ENCODE results near the gene NPY. TPM values are rescaled to one million over a fixed set of nuclear protein-coding genes. Genes with fewer than 3 reads are reported as not detected.

NPY gene
- polyA plus RNA-seq, 1 of the 3 experiments (the other 2 are of a cell fraction): 2.6 TPM

- Histone ChIP-seq H2AFZ (ENCODE audit: low read depth) (no peak overlapping the region), H3K36me3 (replicated peaks in 1 of 2; ENCODE audit: control insufficient read depth in 1 of 2, insufficient read depth in 2 of 2, low read length in 1 of 2) (no peaks in the 10 kb centered on the region), H3K4me2 (no peak overlapping the region), H3K9me3 (no peaks in the 10 kb centered on the region), H3K79me2 (ENCODE audit: insufficient read depth) (no peaks in the 10 kb centered on the region), H3K9ac (no peak overlapping the region), H3K27me3 (ENCODE audit: insufficient read depth) (no peaks in the 10 kb centered on the region), H3F3A (replicated peaks; ENCODE audit: insufficient read depth) (no peaks in the 10 kb centered on the region), H3K4me1 (ENCODE audit: control insufficient read depth in 1 of 2, insufficient read depth in 2 of 2, low read depth in 1 of 2, low read length in 1 of 2) (no peaks in the 10 kb centered on the region), H3K4me3 (ENCODE audit: low read depth in 2 of 2, low read length in 1 of 2) (no peak overlapping the region), H3K27ac (ENCODE audit: low read depth in 2 of 2, low read length in 1 of 2) (no peak overlapping the region), H4K20me1 (ENCODE audit: insufficient read depth) (no peaks in the 10 kb centered on the region), H3K9me2 (no peaks in the 10 kb centered on the region)
- no peak for DNase-seq
- TF ChIP-seq YY1 (IDR thresholded peaks at IDR 0.05; ENCODE audit: low read depth) (no peak), RAD21 (IDR thresholded peaks at IDR 0.05; ENCODE audit: low read length) (peak; percentile 28), CTCF (IDR thresholded peaks at IDR 0.05) (0 out of 2 replicates have a peak, but pooled peaks have one; percentile 13)
- 63% methylated on average over 6 of the region's 6 CpGs for WGBS (ENCODE audit: low lambda C conversion rate)
- CTCF ChIA-PET: interaction anchor here (0.6 to 1.7 kb wide), 4 partner anchors 15 to 771 kb away, joined by 3 to 5 read pairs (median 4); no protein-coding TSS in a partner anchor
- POLR2A ChIA-PET: no interaction called here
Observed at GRCh38 chr7:24318326-24318725, 34.3 kb downstream of the NPY start.

GRCh38 chr7:24319209-24319608 is 35.2 kb downstream of the NPY start:
- no peak overlapping the region for H2AFZ ChIP-seq (ENCODE audit: low read depth)
- no peaks in the 10 kb centered on the region for H3K36me3 ChIP-seq (replicated peaks in 1 of 2; ENCODE audit: control insufficient read depth in 1 of 2, insufficient read depth in 2 of 2, low read length in 1 of 2)
- H3K9me2 ChIP-seq: no peaks in the 10 kb centered on the region
- no peak for TF ChIP-seq NRF1 (IDR thresholded peaks at IDR 0.05; ENCODE audit: low read depth, low read length)
- no peak for TF ChIP-seq SMC3 (IDR thresholded peaks at IDR 0.05; ENCODE audit: low read depth, low read length)
- no peak for TF ChIP-seq USF1 (IDR thresholded peaks at IDR 0.05; ENCODE audit: borderline replicate concordance, low read depth)
- no peak for TF ChIP-seq MEF2A (IDR thresholded peaks at IDR 0.05; ENCODE audit: borderline replicate concordance, low read depth)
- TF ChIP-seq POLR2AphosphoS5 (IDR thresholded peaks at IDR 0.05; ENCODE audit: low read depth, low read length): no peak
- TF ChIP-seq GABPA (IDR thresholded peaks at IDR 0.05; ENCODE audit: low read depth): no peak
- no peak for TF ChIP-seq JUND (IDR thresholded peaks at IDR 0.05)
- no peak for TF ChIP-seq IRF3 (IDR thresholded peaks at IDR 0.05; ENCODE audit: low read depth, low read length)
- TF ChIP-seq RCOR1 (IDR thresholded peaks at IDR 0.05; ENCODE audit: low read length): no peak
- no peak for TF ChIP-seq CHD2 (IDR thresholded peaks at IDR 0.05; ENCODE audit: low read length, partially characterized antibody)
- no peak for TF ChIP-seq FOXJ3 (CRISPR knock-in tag; IDR thresholded peaks at IDR 0.05)
- no peak for TF ChIP-seq PBX3 (IDR thresholded peaks at IDR 0.05)
- H3K4me3 ChIP-seq (ENCODE audit: low read depth in 2 of 2, low read length in 1 of 2): no peak overlapping the region
- no peaks in the 10 kb centered on the region for H3F3A ChIP-seq (replicated peaks; ENCODE audit: insufficient read depth)
- no peaks in the 10 kb centered on the region for H4K20me1 ChIP-seq (ENCODE audit: insufficient read depth)
- POLR2A ChIA-PET: no interaction called here
- H3K9me3 ChIP-seq: no peaks in the 10 kb centered on the region
- H3K79me2 ChIP-seq (ENCODE audit: insufficient read depth): no peaks in the 10 kb centered on the region
- H3K27ac ChIP-seq (ENCODE audit: low read depth in 2 of 2, low read length in 1 of 2): no peak overlapping the region
- CTCF ChIA-PET: no interaction called here
- H3K27me3 ChIP-seq (ENCODE audit: insufficient read depth): no peaks in the 10 kb centered on the region
- no peak for DNase-seq
- no peak overlapping the region for H3K4me2 ChIP-seq
- H3K4me1 ChIP-seq (ENCODE audit: control insufficient read depth in 1 of 2, insufficient read depth in 2 of 2, low read depth in 1 of 2, low read length in 1 of 2): peaks cover 0 to 5% of the 10 kb centered on the region in 2 experiments; a peak in 2 of 4 replicates
- H3K9ac ChIP-seq: no peak overlapping the region
